A549 (cell line): ENCODE data around the gene DHX34. TPM values are rescaled to one million over a fixed set of nuclear protein-coding genes. Genes with fewer than 3 reads are reported as not detected.

Source experiments
- ATAC-seq, 2 experiments: fragments of 200-7000 bp in 1 of 2; fragments of >200 bp in 1 of 2; cut with Nextera tagmentation in 1 of 2; cut with Tn5 transposase in 1 of 2; 3 replicates each; pipeline versions ENCODE4 v1.8.0 to v1.9.1; 2018 to 2020; ENCODE audit warnings: mild to moderate bottlenecking in 1 of 2, moderate library complexity in 1 of 2
- CTCF ChIA-PET: fragments of 300-600 bp; sonication (Branson Sonifier 250); formaldehyde crosslinking; extraction: SDS; loops from one replicate; lab custom pipeline; 2021; ENCODE audit warnings: antibody characterized with exemption, inconsistent platforms; lab: Yijun Ruan, JAX
- POLR2A ChIA-PET: fragments of 350-600 bp; formaldehyde crosslinking; extraction: SDS; loops from one replicate; lab custom pipeline; 2021; ENCODE audit warnings: antibody characterized with exemption, inconsistent platforms; lab: Yijun Ruan, JAX
- DNase-seq, 2 experiments: peaks; one replicate each; pipeline versions ENCODE4 v3.0.0 to v3.0.0-alpha.2; 2011 to 2016; ENCODE audit warnings: low read depth in 1 of 2, low spot score in 1 of 2
- FAIRE-seq: peaks from 2 replicates; lab custom pipeline; 2011; peaks lifted over from hg19 to GRCh38; lab: Jason Lieb, UNC
- H3K27ac ChIP-seq, 2 experiments: fragments of >200 bp; sonication (Bioruptor Twin); formaldehyde crosslinking; 3 replicates each; pipeline ENCODE4 v1.5.1; 2016 to 2017
- H3K4me1 ChIP-seq: fragments of >200 bp; sonication (Bioruptor Twin); formaldehyde crosslinking; 3 replicates; pipeline ENCODE4 v1.6.1; 2016
- H3K4me2 ChIP-seq: fragments of >200 bp; sonication (Bioruptor Twin); formaldehyde crosslinking; 3 replicates; pipeline ENCODE4 v1.6.1; 2016
- H3K4me3 ChIP-seq: fragments of >200 bp; sonication (Bioruptor Twin); formaldehyde crosslinking; 3 replicates; pipeline ENCODE4 v1.5.1; 2016
- H3K9me3 ChIP-seq: fragments of >200 bp; sonication (Bioruptor Twin); formaldehyde crosslinking; 3 replicates; pipeline ENCODE4 v1.6.1; 2016
- CEBPB ChIP-seq, 2 experiments: fragments of >200 bp in 1 of 2; sonication (Bioruptor Twin) in 1 of 2; formaldehyde crosslinking in 1 of 2; IDR thresholded peaks; 2 replicates each; pipeline ENCODE4 v1.6.1; 2012 to 2016
- CHD2 ChIP-seq: fragments of 150-350 bp; IDR thresholded peaks from 2 replicates; pipeline ENCODE4 v1.6.1; 2014; ENCODE audit warnings: low read length; ENCODE audit not compliant: partially characterized antibody
- EHF ChIP-seq: fragments of 250-450 bp; sonication (Bioruptor Pico); IDR thresholded peaks from 2 replicates; pipeline ENCODE4 v1.5.0; 2020; ENCODE audit warnings: mild to moderate bottlenecking
- EP300 ChIP-seq, 2 experiments: fragments of >200 bp; sonication (Bioruptor Twin); formaldehyde crosslinking; IDR thresholded peaks; 2 replicates in 1 of 2; 3 replicates in 1 of 2; pipeline ENCODE4 v1.6.1; 2016 to 2017
- GATA3 ChIP-seq: IDR thresholded peaks from 2 replicates; pipeline ENCODE4 v1.6.1; 2012; ENCODE audit warnings: borderline replicate concordance
- HOXB13 ChIP-seq: fragments of 250-450 bp; sonication (Bioruptor Pico); IDR thresholded peaks from 2 replicates; pipeline ENCODE4 v1.5.0; 2020; ENCODE audit warnings: low read depth, mild to moderate bottlenecking, moderate library complexity
- JUN ChIP-seq, 2 experiments: fragments of >200 bp; sonication (Bioruptor Twin); formaldehyde crosslinking; IDR thresholded peaks; 2 replicates in 1 of 2; 3 replicates in 1 of 2; pipeline ENCODE4 v1.6.1; 2016 to 2017
- KDM1A ChIP-seq: fragments of 200-600 bp; sonication (generic); IDR thresholded peaks from 2 replicates; pipeline ENCODE4 v1.6.1; 2016; ENCODE audit warnings: low read depth, mild to moderate bottlenecking
- MAFK ChIP-seq: fragments of 450-650 bp; IDR thresholded peaks from 2 replicates; pipeline ENCODE4 v1.6.1; 2014; ENCODE audit not compliant: partially characterized antibody
- MYC ChIP-seq: IDR thresholded peaks from 2 replicates; pipeline ENCODE4 v1.6.1; 2012; ENCODE audit warnings: mild to moderate bottlenecking, inconsistent platforms, low read length, improper control_type of control experiment, borderline replicate concordance
- NFE2L2 ChIP-seq: fragments of 150-350 bp; conservative IDR thresholded peaks from 2 replicates; pipeline ENCODE4 v1.6.1; 2014; ENCODE audit warnings: low read length
- RAD21 ChIP-seq, 2 experiments: fragments of >200 bp in 1 of 2; sonication (Bioruptor Twin) in 1 of 2; formaldehyde crosslinking in 1 of 2; IDR thresholded peaks in 1 of 2; conservative IDR thresholded peaks in 1 of 2; 2 replicates in 1 of 2; 3 replicates in 1 of 2; pipeline ENCODE4 v1.6.1; 2012 to 2018; ENCODE audit warnings: inconsistent platforms in 1 of 2
- RNF2 ChIP-seq: fragments of 200-600 bp; sonication (generic); IDR thresholded peaks from 2 replicates; pipeline ENCODE4 v1.6.1; 2016; ENCODE audit warnings: low read depth, mild to moderate bottlenecking, antibody characterized with exemption, moderate library complexity, borderline replicate concordance
- SMC3 ChIP-seq: fragments of >200 bp; sonication (Bioruptor Twin); formaldehyde crosslinking; IDR thresholded peaks from 3 replicates; pipeline ENCODE4 v1.6.1; 2018; ENCODE audit warnings: inconsistent platforms
- ZC3H11A ChIP-seq: fragments of 450-650 bp; IDR thresholded peaks from 2 replicates; pipeline ENCODE4 v1.6.1; 2014; ENCODE audit warnings: antibody characterized with exemption, mild to moderate bottlenecking
- ZNF302 ChIP-seq: fragments of 250-450 bp; sonication (Bioruptor Pico); IDR thresholded peaks from 2 replicates; pipeline ENCODE4 v1.9.0; 2021; ENCODE audit warnings: inconsistent platforms, mild to moderate bottlenecking, moderate library complexity
- ZSCAN20 ChIP-seq: fragments of 250-450 bp; sonication (Bioruptor Pico); IDR thresholded peaks from 2 replicates; pipeline ENCODE4 v1.8.0; 2022; ENCODE audit warnings: mild to moderate bottlenecking, moderate library complexity
- WGBS: methylation state at CpG from one replicate; pipeline ENCODE4 v1.1.6; 2017; ENCODE audit errors: missing lambda C conversion rate; 5-methylcytosine and 5-hydroxymethylcytosine counted together
- polyA plus RNA-seq, 4 experiments: library from polyadenylated mRNA; depleted of rRNA in 3 of 4; stranded (reverse); fragments of >200 nt; fragmentation: RNase III in 1 of 4; extraction: RNeasy Plus Mini Kit Qiagen cat#74134 plus additional on column Dnase treatment in 1 of 4; gene quantifications; 2 replicates in 3 of 4; 3 replicates in 1 of 4; pipeline ENCODE4 v1.2.3, GENCODE V29; 2011 to 2017
- TF ChIP-seq, protein P1 (sequence below): fragments of >200 bp; sonication (Bioruptor Twin); formaldehyde crosslinking; IDR thresholded peaks from 3 replicates; pipeline ENCODE4 v1.5.1; 2016
- TF ChIP-seq, protein P2 (sequence below): IDR thresholded peaks from 2 replicates; pipeline ENCODE4 v1.6.1; 2012
- TF ChIP-seq, protein P3 (sequence below): fragments of 250-450 bp; sonication (Bioruptor Pico); IDR thresholded peaks from 2 replicates; pipeline ENCODE4 v1.5.0; 2021; ENCODE audit warnings: mild to moderate bottlenecking, moderate library complexity, borderline replicate concordance
- TF ChIP-seq, protein P4 (sequence below): fragments of 450-650 bp; IDR thresholded peaks from 2 replicates; pipeline ENCODE4 v1.6.1; 2014; ENCODE audit warnings: antibody characterized with exemption
- TF ChIP-seq, protein P5 (sequence below): fragments of >200 bp; sonication (Bioruptor Twin); formaldehyde crosslinking; IDR thresholded peaks from 3 replicates; pipeline ENCODE4 v1.6.1; 2016

Gene DHX34
- polyA plus RNA-seq, 2 of the 4 experiments (the other 2 are of a cell fraction) = 12.4 to 24.5 TPM

DNA sequence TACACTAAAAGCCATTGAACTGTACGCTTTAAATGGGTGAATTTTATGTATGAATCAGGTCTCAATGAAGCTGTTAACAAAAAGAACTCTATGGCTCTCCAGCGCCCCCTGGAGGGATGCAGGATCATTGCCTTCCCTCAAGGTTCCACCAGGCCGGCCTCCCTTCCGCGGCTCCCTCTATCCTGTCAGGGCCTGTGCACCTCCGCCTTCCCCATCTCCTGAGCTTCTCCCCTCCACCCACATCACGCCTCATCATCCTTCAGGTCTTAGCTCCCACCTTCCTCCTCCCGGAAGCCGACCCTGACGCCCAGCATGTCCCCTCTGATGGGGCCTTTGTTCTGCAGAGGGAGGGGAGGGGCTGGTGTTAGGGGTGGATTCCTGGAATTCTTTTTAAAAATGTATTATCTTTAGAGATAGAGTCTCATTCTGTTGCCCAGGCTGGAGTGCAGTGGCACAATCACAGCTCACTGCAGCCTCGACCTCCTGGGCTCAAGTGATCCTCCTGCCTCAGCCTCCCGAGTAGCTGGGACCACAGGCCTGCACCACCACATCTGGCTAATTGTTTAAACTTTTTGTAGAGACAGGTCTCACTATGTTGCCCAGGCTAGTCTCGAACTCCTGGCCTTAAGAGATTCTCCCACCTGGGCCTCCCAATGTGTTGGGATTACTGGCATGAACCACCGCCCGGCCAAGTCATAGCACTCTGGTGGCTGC, 42.6 kb downstream of the DHX34 start:
- TF ChIP-seq SMC3 = peak; percentile 92
- TF ChIP-seq JUN (IDR thresholded peaks at IDR 0.05) = no peak
- peak; percentile 89 to 91 for TF ChIP-seq RAD21 (conservative IDR thresholded peaks at IDR 0.05 in 1 of 2, IDR thresholded peaks at IDR 0.05 in 1 of 2)
- TF ChIP-seq, protein P1, sequence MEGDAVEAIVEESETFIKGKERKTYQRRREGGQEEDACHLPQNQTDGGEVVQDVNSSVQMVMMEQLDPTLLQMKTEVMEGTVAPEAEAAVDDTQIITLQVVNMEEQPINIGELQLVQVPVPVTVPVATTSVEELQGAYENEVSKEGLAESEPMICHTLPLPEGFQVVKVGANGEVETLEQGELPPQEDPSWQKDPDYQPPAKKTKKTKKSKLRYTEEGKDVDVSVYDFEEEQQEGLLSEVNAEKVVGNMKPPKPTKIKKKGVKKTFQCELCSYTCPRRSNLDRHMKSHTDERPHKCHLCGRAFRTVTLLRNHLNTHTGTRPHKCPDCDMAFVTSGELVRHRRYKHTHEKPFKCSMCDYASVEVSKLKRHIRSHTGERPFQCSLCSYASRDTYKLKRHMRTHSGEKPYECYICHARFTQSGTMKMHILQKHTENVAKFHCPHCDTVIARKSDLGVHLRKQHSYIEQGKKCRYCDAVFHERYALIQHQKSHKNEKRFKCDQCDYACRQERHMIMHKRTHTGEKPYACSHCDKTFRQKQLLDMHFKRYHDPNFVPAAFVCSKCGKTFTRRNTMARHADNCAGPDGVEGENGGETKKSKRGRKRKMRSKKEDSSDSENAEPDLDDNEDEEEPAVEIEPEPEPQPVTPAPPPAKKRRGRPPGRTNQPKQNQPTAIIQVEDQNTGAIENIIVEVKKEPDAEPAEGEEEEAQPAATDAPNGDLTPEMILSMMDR = peak; percentile 98
- Histone ChIP-seq H3K4me3 (no peak overlapping the region), H3K4me1 (no peaks in the 10 kb centered on the region), H3K9me3 (no peaks in the 10 kb centered on the region), H3K4me2 (0 out of 3 replicates have a peak overlapping the region, but pooled peaks have one; percentile 25), H3K27ac (peak overlapping the region in 1 of 2 experiments; percentile 42; a peak in 1 of 6 replicates)
- WGBS = 24% methylated on average over 15 of the region's 15 CpGs
- peak; percentile 91 to 93 for ATAC-seq
- ChIA-PET POLR2A (interaction anchor here (1.0 kb wide), 1 partner anchor 9 kb away, joined by 5 read pairs; no protein-coding TSS in a partner anchor), CTCF (interaction anchor here (0.6 to 5.8 kb wide), 43 partner anchors 10 to 875 kb away, joined by 3 to 198 read pairs (median 8); partner anchors contain the start of genes C5AR1, C5AR2, CCDC9 and DHX34)
- no peak for FAIRE-seq
- DNase-seq = peak; percentile 75 to 81

DNA sequence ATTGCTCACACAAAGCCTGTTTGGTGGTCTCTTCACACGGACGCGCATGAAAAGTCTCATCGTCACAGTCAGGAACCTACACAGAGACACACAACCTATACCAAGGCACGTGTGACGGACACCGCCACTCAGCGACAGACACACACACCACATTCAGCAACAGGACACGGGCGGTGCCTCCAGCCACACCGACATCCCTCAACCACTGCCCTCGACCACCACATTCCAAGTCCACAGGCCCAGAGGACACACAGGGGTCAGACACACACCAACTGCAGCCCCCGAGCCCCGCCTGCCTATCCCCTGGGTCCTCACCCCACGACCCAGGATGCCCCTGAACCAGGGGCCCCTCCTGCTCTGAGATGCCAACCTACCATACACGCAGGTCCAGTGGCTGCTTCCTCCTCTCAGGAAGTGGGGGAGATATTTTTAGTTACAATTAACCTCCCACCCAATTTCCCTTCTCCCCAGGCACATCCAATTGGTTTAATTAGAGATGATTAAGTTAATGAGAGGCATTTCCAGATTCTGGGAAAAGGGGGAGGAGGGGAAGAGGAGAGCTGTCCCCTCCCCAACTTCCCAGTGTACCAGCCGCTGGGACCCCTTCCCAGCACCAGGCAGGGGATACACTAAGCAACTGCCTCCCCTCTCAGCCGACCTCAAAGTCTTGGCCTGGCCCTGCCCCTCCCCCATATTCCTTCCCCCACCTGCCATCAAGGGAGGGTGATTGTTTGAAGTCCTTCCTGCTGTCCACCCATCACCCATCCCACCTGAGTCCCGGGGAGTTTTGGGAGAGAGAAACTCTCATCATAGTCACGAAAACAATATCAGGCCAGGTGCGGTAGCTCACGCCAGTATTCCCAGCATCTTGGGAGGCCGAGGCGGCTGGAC, 49.8 kb downstream of the DHX34 start:
- Histone ChIP-seq H3K4me2 (no peak overlapping the region), H3K4me1 (no peaks in the 10 kb centered on the region), H3K4me3 (no peak overlapping the region), H3K9me3 (no peaks in the 10 kb centered on the region), H3K27ac (no peak overlapping the region)
- FAIRE-seq = no peak
- ChIA-PET CTCF (interaction anchor here (0.7 to 5.6 kb wide), 9 partner anchors 7 to 314 kb away, joined by 3 to 51 read pairs (median 5); partner anchors contain the start of gene DHX34), POLR2A (no interaction called here)
- no peak for DNase-seq
- TF ChIP-seq, protein P2, sequence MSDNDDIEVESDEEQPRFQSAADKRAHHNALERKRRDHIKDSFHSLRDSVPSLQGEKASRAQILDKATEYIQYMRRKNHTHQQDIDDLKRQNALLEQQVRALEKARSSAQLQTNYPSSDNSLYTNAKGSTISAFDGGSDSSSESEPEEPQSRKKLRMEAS = no peak
- TF ChIP-seq CEBPB (IDR thresholded peaks at IDR 0.05) = no peak
- no peak for TF ChIP-seq MYC
- TF ChIP-seq EHF (CRISPR knock-in tag) = no peak
- no peak for TF ChIP-seq ZSCAN20 (CRISPR knock-in tag)
- TF ChIP-seq, protein P3, sequence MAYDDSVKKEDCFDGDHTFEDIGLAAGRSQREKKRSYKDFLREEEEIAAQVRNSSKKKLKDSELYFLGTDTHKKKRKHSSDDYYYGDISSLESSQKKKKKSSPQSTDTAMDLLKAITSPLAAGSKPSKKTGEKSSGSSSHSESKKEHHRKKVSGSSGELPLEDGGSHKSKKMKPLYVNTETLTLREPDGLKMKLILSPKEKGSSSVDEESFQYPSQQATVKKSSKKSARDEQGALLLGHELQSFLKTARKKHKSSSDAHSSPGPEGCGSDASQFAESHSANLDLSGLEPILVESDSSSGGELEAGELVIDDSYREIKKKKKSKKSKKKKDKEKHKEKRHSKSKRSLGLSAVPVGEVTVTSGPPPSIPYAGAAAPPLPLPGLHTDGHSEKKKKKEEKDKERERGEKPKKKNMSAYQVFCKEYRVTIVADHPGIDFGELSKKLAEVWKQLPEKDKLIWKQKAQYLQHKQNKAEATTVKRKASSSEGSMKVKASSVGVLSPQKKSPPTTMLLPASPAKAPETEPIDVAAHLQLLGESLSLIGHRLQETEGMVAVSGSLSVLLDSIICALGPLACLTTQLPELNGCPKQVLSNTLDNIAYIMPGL (CRISPR knock-in tag) = no peak
- no peak for TF ChIP-seq RAD21 (conservative IDR thresholded peaks at IDR 0.05 in 1 of 2, IDR thresholded peaks at IDR 0.05 in 1 of 2)
- no peak for TF ChIP-seq MAFK
- TF ChIP-seq, protein P4, sequence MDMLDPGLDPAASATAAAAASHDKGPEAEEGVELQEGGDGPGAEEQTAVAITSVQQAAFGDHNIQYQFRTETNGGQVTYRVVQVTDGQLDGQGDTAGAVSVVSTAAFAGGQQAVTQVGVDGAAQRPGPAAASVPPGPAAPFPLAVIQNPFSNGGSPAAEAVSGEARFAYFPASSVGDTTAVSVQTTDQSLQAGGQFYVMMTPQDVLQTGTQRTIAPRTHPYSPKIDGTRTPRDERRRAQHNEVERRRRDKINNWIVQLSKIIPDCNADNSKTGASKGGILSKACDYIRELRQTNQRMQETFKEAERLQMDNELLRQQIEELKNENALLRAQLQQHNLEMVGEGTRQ = no peak
- TF ChIP-seq, protein P5, sequence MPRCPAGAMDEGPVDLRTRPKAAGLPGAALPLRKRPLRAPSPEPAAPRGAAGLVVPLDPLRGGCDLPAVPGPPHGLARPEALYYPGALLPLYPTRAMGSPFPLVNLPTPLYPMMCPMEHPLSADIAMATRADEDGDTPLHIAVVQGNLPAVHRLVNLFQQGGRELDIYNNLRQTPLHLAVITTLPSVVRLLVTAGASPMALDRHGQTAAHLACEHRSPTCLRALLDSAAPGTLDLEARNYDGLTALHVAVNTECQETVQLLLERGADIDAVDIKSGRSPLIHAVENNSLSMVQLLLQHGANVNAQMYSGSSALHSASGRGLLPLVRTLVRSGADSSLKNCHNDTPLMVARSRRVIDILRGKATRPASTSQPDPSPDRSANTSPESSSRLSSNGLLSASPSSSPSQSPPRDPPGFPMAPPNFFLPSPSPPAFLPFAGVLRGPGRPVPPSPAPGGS = no peak
- no peak for TF ChIP-seq RNF2
- no peak for TF ChIP-seq NFE2L2
- TF ChIP-seq HOXB13 (CRISPR knock-in tag) = no peak
- TF ChIP-seq CHD2 = no peak
- no peak for TF ChIP-seq ZC3H11A
- TF ChIP-seq GATA3 = no peak
- no peak for TF ChIP-seq ZNF302 (CRISPR knock-in tag)
- no peak for TF ChIP-seq EP300 (IDR thresholded peaks at IDR 0.05)
- no peak for TF ChIP-seq KDM1A
- peak in 1 of 2 experiments; percentile 42; a peak in 2 of 6 replicates for ATAC-seq
- 75% methylated on average over 23 of the region's 24 CpGs for WGBS
